ENCODE measurements around the gene PRKACB.
"Not testable (repeated sequence)": the region's sequence is repeated elsewhere in the genome, so short reads cannot be mapped to it uniquely, and the experiment has no call there.

The PRKACB gene

DNA sequence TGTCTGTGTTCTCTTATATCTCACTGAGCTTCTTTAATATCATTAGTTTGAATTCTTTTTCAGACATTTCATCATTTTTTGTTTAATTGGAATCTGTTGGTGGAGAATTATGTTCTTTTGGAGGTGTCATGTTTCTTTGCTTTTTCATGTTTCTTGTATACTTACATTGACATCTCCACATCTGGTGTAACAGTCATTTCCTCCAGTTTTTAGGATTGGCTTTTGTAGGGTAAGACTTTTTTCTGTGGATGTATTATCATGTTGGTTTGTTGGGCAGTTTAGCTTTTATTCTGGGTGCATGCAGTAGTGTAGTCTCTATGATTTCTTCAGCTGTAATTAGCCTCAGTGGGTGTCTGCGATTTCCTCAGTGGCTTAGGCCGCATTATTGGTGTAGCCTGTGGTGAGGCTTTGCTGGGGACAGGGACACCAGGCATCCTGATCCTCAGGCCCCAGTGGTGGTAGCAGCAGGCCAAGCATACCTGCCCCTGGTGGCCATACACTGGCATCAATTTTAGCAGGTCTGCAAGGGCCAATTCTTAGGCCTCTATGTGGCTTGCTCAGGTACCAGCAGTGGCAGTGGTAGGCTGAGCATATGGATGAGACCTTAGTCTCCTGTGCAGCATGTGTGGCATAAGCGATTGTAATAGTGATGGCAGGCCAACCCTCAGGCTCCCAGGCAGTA lies 79.8 kb downstream of the PRKACB start:
- DNase-seq (ENCODE audit: low read depth in 2 of 2) = no peak

DNA sequence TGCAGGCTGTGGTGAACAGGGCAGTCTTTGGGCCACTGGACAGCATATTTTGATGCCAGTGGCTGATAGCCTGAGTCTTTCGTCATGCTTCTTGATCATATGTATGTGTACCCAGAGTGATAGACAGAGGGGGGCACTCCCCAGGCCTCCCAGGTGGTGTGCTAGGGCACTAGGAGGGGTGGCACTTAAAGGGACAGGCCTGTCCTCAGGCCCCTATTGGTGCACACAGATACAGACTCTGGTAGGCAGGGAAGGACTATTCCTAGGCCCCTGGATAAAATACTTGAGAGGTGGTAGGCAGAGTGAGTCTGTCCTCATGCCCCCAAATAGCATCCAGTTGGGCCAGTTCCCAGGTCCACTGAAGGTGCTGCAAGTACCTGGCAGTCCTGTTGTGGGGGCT lies 80.8 kb downstream of the PRKACB start:
- DNase-seq (ENCODE audit: low read depth in 2 of 2) = no peak

DNA sequence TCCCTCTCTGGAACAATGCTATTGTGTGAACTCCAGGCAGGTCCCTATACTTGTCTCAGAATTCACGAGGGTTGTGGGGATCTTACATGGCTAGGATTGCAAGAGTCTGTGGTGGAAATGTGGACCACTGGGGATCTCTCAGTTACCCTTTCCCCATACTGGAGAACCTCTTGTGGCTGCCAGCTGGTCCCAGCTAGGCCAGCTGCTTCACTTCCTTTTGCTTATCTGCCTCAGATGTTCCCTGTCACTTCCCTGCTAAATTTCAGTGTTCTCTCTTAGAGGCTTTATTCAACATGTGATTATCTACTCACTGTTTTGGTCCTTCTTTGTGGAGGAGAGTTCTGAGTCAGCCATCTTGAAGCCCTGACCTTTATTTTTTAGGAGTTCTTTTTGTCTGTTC lies 81.6 kb downstream of the PRKACB start:
- no peak for DNase-seq (ENCODE audit: low read depth in 2 of 2)

DNA sequence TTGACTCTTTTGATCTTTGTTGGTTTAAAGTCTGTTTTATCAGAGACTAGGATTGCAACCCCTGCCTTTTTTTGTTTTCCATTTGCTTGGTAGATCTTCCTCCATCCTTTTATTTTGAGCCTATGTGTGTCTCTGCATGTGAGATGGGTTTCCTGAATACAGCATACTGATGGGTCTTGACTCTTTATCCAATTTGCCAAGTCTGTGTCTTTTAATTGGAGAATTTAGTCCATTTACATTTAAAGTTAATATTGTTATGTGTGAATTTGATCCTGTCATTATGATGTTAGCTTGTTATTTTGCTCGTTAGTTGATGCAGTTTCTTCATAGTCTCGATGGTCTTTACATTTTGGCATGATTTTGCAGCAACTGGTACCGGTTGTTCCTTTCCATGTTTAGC lies 88.6 kb downstream of the PRKACB start:
- not testable (repeated sequence) for DNase-seq (ENCODE audit: low read depth in 2 of 2)

DNA sequence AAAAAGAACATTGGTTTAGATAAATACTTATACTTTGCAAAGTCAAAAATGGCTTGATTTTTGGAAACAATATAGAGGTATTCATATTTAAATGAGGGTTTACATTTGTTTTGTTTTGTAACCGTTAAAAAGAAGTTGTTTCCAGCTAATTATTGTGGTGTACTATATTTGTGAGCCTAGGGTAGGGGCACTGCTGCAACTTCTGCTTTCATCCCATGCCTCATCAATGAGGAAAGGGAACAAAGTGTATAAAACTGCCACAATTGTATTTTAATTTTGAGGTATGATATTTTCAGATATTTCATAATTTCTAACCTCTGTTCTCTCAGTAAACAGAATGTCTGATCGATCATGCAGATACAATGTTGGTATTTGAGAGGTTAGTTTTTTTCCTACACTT lies 92.2 kb downstream of the PRKACB start:
- DNase-seq (ENCODE audit: low read depth in 2 of 2) = no peak

DNA sequence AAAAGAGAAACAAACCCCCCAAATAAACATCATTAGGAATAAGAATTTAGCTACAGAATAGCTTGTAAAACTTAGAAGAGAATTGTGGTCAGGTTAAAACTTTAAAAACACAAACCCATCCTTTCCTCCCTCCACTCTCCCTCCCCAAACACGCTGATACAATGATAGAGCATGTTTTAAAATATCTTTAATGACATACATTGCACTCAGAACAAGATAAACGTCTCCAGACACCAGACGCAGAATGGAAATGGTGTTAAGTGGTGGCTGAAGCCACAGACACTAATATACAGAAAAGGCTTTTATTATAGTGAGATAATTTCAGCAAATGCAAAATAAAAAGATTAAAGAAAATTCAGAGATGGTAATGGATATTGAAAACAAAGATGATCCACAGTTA lies 98.6 kb downstream of the PRKACB start:
- no peak for DNase-seq (ENCODE audit: low read depth in 2 of 2)

DNA sequence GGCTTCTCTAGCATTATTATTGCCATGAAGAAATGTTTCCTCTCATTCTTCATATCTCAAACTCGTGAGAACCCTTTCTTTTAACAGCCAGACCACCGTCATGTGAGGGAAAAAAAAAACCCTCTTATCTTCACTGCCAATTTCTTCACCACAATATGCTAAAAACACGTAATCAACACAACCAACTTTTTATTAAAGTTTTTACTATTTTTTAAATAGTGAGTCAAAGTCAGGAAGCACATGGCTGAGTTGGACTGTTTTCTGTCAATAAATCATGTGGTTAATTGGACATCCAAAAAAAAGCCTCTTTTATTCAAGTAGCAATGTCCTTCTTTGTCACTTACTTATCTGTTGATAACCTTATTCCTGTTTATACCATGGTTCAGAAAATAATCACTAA lies 101.5 kb downstream of the PRKACB start:
- no peak for DNase-seq (ENCODE audit: low read depth in 2 of 2)

DNA sequence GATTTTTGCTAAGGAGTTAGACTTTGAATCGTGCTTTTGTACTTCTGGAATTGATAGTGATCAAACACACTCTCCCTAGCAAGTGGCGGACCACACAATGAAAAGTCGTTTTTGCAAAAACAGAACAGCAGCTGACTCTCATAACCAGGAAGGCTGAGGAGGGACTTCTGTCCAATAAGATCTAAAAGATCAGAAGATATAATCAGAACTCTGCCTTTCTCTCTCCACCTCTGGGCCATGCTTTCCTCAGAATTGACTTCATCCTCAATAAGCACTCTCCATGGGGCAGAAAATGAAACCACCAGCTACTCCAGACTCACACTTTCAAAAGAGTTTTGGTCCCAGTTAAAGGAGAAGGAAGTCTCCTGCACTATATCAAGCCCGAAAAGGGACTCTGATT lies 102.1 kb downstream of the PRKACB start:
- DNase-seq (ENCODE audit: low read depth in 2 of 2) = no peak

DNA sequence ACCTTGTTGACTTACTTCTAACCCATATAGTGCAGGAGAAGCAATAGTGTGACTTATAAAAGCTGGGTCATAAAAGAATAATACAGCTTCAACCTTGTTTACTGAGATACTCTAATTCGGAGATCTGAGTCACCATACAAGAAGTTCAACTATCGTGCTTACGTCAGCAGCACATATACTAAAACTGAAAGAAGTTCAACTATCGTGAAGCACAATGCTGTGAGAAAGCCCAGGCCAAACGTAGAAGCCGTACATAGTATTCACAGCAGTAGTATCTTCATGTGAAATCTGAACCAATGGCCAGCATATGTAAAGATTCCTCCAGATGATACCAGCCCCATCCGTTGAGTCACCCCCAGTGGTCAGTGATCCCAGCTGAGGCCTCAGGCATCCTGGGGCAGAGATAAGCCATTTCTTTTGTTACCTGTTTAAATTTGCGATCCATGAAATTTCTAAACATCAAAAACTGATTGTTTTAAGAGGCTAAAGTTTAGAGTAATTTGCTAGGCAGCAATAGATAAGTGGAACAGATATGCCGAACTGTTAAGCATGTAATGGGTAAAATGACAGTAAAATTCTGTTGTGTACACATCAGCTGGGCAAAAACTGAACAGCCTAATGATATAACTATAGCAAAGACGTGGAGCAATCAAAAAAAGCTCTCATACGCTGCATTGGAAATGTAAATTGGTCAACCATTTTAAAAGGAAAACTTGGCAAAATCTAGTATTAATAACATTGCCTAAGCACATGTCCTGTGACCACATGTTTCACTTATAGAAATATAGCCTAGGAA lies 103.6 kb downstream of the PRKACB start:
- DNase-seq (ENCODE audit: low read depth in 2 of 2) = no peak

DNA sequence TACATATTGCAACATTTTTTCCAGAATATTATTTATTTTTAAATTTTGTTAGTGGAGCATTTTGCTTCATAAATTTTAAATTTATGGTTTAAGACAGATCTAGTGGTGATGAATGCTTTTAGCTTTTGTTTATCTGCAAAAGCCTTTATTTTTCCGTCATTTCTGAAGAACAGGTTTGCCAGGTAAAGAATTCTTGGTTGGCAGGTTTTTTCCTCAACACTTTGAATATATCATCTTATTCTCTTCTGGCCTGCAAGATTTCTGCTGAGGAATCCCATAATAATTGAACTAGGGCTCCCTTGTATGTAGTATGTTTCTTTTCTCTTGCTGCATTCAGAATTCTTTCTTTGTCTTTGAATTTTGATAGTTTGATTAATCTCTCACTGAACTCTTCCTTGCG lies 106.6 kb downstream of the PRKACB start:
- DNase-seq (ENCODE audit: low read depth in 2 of 2) = no peak

DNA sequence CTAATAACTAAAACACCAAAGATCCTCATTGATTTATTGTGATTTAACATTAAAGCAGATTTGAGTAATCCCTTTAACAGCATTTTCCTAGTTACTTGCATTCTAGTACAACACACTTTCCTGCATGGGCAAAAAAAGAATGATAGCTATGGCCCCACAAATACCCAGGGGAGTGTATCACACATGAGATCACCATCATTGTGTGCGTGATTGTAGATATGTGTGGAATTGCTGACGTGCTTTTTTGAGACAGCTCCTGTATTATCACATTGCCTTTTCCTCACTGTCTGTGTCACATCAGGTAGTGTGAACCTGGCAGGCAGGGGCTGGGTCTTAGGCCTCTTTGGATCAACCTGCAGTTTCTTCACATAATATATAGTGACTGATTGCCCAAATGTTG lies 109.0 kb downstream of the PRKACB start:
- DNase-seq (ENCODE audit: low read depth in 2 of 2) = no peak

DNA sequence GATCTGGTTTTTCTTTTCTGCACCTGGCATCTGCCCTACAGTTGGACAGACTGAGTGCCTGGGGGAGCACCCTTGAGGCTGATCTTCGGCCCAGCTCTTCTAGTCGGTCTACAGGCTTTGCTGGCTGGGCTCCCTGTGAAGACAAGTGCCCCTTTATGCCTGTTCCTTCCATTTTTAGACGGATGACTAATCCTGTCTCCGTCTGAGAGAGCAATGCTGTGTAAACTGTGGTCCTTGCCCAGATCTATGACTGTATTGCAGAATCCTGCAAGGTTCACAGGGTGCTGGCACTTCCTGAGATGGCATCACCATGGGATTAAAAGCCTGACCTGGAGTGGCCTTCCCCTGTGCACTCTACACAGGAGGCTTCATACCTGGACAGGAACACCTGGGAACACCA lies 109.8 kb downstream of the PRKACB start:
- DNase-seq (ENCODE audit: low read depth in 2 of 2) = no peak

DNA sequence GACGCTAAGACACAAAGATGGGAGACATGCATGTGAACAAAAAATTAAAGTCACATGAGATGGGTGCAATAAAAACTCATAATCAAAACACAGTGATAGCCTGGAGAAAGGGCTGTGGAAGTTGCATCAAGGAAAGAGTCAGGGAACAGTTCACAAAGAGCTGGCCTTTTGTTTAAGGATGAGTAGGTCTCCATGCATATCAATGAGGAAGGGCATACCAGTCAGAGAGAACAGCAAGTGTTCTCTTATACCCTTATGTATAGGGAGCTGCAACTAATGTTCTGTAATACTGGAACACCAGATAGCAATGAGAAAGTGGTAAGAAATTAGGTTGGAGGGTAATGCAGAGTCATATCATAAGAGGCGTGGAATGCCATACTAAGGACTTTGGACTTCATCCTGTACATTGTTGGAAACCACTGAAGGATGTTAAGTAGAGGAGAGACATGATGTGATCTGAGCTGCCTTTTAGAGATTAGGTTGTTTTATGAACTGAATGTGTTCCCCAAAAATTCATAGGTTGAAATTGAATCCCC lies 110.7 kb downstream of the PRKACB start:
- DNase-seq (ENCODE audit: low read depth in 2 of 2) = no peak

DNA sequence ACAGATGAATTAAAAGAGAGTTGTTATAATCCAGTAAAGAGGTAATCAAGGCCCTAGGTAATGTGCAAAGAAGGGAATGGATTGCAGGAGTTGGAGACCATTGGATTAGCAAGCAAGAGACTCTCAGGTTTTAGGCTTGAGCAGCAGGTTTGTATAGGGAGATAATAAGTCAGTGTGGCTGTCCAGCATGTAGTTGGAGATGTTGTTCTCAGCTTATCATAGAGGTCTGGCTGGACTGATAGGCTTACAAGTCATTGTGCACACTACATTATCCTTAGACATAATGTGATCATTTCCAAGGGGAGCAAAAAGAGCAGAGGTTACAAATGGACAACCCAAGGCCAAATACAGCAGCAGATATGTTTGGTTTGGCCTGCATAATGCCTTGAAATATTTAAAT lies 111.5 kb downstream of the PRKACB start:
- no peak for DNase-seq (ENCODE audit: low read depth in 2 of 2)

DNA sequence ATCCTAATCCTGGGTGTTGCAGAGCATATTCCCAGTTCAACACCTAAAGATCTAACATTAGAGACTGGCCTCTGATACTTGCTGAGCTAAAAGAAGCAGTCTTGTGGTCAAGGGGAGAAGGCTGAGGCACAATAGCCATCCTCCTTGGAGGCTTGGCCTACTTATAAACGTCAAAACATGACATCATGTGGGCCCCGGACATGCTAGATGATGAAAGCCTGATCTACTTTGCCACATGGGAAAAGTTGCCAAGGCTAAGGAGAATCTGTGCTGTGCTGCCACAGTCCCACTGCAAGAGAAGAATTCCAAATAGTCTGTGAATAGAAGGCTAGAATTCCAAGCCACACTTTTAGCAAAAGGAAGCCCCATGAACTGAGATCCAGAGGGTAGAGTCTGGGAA lies 113.5 kb downstream of the PRKACB start:
- no peak for DNase-seq (ENCODE audit: low read depth in 2 of 2)

DNA sequence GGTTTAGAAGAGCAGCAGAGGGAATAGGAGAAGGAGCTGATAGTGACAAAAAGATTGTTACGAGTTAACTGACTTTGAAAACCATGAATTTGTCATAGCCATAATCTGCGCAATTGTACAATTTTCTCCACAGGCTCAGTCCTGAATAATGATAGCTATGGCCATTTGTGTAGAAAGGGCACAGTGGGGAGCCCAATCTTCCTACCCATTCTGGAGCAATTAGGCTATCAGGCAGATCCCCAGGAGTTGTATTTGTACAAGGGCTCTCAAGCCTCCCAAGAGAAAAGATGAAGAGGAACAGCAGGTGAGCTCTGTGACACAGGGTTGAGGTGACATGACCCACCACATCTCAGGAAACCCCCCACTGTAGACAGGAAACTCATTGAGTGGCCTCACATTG lies 115.3 kb downstream of the PRKACB start:
- DNase-seq (ENCODE audit: low read depth in 2 of 2) = no peak

DNA sequence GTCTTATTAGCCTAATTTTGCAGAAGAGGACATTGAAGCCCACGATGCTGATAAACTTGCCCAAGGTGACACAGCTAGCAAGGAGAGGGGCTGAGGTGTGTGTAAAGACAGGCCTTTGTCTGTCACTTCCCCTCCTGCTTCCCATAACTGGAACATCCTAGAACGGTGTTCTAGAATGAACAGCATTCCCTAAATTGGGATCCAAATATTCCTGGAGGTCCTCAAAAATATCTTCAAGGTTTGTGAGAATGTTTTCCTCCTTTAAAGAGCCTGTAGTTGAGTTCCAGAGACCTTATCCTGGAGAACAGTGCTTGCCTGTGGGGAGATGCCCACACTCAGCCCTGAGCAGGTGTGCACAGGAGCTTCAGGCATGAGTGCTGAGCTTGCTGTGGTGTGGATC lies 115.9 kb downstream of the PRKACB start:
- no peak for DNase-seq (ENCODE audit: low read depth in 2 of 2)

DNA sequence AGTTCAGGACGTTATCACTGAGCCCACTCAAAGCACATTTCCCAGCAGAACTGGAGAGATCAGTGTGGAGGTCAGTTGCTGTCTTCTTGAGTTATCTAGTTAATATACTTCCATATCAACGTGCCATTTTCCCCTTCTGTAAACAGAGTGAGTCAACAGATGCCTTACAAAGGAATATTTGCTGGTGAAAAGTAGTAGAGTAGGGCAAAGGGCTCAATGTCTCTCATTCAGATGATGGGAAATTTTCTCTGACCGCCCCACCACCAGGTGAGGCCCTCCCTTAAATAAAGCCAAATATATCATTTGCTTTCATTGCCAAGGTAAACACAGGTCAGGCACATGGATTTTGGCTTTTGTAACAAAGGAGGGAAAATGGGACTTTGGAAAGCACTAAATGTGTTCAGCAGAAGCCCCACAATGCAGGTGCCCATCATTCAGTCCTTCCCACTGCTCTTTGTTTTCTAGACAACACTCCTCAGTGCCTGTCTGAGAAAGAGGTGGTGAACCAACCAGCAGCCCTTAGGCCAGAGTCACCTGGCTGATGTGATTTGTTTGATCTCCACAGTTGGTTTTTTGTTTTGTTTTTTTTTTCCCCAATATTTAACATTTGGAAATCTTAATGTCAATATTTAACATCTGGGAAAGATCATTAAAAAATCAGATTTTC lies 116.9 kb downstream of the PRKACB start:
- no peak for DNase-seq (ENCODE audit: low read depth in 2 of 2)

DNA sequence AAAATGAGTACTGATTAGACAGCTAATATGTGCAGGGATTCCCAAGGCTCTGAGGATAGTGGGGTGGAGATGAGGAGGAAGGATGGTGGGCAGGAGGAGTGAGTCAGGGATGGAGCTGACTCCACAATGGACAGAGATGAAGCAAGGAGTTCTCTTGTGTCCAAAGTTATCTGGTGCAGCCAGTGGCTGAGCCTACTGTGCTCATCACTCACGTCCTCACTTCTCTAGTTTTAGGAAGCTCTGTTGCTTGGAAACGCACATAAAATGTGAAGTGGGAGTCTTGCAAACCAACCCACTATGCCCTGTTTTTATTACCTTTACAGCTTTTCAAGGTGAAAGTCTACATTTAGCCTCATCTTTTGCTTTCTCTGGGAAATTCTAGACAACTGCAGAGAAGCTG lies 120.9 kb downstream of the PRKACB start:
- no peak for DNase-seq (ENCODE audit: low read depth in 2 of 2)

DNA sequence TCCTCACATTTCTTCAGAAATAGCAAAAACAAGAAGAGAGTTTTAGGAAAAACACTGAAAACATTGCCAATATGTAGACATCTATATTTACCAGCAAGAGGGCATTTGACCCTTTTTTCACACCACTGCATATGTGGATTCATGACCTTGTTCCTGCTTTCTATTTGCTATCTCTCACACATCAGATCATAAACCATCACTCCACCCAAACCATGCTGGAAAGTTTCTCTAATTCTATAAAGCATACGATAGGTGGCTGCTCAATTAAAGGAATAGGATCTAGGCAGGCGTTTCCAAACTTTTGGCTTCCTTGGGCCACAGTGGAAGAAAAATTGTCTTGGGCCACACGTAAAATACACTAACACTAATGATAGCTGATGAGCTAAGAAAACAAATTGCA lies 121.8 kb downstream of the PRKACB start:
- no peak for DNase-seq (ENCODE audit: low read depth in 2 of 2)

DNA sequence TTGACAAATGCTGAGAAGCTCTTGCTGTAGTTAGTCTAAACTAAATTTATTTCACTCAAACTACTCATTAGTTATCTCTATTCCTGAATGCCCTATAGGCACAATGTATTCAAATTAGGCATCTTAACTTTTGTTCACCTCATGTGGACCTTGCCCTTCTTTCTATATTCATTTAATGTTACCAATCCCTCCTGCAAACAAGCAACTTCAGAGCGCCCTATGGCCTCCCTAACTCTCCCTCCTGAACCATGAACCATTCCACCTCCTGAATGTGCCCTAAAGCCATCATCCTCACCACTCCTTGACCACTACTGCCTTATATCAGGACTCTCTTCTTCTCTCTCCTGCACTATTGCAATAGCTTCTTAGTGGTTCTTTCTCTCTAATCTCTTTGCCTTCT lies 122.7 kb downstream of the PRKACB start:
- DNase-seq (ENCODE audit: low read depth in 2 of 2) = no peak

DNA sequence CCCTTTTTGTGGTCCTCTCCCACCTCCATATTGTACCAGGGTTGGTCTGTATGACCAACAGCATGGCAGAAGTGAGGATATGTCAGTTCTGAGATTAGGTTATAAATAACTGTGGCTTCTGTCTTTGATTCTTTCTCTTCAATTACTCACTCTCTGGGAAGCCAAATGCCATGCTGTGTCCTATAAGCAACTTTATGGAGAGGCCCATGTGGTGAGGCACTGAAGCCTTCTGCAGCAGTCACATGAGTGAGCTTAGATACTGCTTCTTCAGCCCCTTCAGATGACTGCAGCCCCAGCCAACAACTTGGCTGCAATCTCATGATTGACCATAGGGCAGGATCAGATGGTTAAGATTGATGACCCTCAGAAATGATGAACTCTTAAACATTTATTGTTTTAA lies 123.4 kb downstream of the PRKACB start:
- DNase-seq (ENCODE audit: low read depth in 2 of 2) = no peak

DNA sequence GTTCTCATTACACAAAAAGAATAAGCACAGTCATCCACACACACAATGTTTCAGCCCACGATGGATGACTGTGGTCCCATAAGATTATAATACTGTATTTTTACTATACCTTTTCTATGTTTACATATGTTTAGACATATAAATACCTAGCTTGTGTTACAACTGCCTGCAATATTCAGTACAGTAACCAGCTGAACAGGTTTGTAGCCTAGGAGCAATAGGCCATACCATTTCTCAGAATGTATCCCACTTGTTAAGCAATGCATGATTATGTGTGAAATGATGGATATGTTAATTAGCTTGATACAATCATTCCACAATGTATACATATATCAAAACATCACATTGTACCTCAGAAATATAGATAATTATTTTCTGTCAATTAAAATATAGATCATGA lies 124.3 kb downstream of the PRKACB start:
- no peak for DNase-seq (ENCODE audit: low read depth in 2 of 2)

Data from stimulated activated CD8-positive, alpha-beta memory T cell treated with anti-CD3 and anti-CD28 coated beads, Interleukin-7, amount 100 ng/mL, for 1 hour (primary cell).